Measurements from ENCODE around the gene BGN.
A peak's percentile ranks its signal among the peaks of the same experiment; 100 is the strongest.

The BGN gene

DNA sequence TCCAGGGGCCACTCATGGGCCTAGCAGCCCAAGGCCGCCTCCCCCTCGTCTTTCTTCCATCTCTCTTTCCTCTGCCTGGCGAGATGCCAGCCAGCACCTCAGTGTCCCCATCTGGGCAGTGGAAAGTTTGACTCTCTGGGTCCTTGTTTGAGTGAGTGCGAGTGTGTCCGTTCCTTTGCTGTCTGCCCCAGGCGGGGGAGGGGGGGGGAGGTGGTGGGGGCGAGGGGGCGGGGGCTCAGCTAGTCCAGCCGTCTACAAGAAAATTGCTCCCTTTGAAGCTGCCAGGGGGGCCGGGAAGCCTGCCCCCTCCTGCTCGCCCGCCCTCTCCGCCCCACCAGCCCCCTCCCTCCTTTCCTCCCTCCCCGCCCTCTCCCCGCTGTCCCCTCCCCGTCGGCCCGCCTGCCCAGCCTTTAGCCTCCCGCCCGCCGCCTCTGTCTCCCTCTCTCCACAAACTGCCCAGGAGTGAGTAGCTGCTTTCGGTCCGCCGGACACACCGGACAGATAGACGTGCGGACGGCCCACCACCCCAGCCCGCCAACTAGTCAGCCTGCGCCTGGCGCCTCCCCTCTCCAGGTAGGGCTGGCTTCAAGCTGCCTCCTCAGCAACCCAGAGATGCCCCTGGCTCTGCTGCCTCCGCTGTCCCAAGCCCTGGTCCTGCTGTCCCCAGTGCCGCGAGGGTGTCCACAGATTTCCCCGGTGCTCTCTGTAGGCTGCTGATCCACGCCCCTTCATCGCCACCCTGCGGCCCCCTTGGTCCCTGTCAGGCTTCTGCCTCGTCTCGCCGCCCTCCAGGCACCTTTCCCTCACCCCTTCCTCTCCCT is at the start of gene BGN:
Gene BGN, plus strand, starts transcription at position 440 of the 821 bp plus-strand sequence. CDS start 9,652 bp downstream, outside the sequence.
- DNase-seq (ENCODE audit: low read depth): no peak
- H3K4me3 ChIP-seq (ENCODE audit: control insufficient read depth, low read depth, low read length): peak within 1 kb of the TSS; percentile 67
- TF ChIP-seq, protein P1, sequence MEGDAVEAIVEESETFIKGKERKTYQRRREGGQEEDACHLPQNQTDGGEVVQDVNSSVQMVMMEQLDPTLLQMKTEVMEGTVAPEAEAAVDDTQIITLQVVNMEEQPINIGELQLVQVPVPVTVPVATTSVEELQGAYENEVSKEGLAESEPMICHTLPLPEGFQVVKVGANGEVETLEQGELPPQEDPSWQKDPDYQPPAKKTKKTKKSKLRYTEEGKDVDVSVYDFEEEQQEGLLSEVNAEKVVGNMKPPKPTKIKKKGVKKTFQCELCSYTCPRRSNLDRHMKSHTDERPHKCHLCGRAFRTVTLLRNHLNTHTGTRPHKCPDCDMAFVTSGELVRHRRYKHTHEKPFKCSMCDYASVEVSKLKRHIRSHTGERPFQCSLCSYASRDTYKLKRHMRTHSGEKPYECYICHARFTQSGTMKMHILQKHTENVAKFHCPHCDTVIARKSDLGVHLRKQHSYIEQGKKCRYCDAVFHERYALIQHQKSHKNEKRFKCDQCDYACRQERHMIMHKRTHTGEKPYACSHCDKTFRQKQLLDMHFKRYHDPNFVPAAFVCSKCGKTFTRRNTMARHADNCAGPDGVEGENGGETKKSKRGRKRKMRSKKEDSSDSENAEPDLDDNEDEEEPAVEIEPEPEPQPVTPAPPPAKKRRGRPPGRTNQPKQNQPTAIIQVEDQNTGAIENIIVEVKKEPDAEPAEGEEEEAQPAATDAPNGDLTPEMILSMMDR (IDR thresholded peaks at IDR 0.05; ENCODE audit: control insufficient read depth, insufficient read depth, low read depth, low read length, missing control alignments): peak; percentile 45

- no peak overlapping the region for H3K4me3 ChIP-seq (ENCODE audit: control insufficient read depth, low read depth, low read length)
- no peak for DNase-seq (ENCODE audit: low read depth)
- TF ChIP-seq, protein P1 (IDR thresholded peaks at IDR 0.05; ENCODE audit: control insufficient read depth, insufficient read depth, low read depth, low read length, missing control alignments): no peak
Observed at GRCh38 chrX:153445106-153445855, 49.5 kb upstream of the BGN start.

- TF ChIP-seq, protein P1 (IDR thresholded peaks at IDR 0.05; ENCODE audit: control insufficient read depth, insufficient read depth, low read depth, low read length, missing control alignments): no peak
- DNase-seq (ENCODE audit: low read depth): no peak
- H3K4me3 ChIP-seq (ENCODE audit: control insufficient read depth, low read depth, low read length): no peak within 1 kb of the TSS
Observed at GRCh38 chrX:153445856-153446635, 48.7 kb upstream of the BGN start, which contains the start of gene TREX2. TSS of gene TREX2 (minus strand) at chrX:153446056. CDS start at chrX:153445430, 626 bp downstream.

GRCh38 chrX:153446636-153446936 is 48.2 kb upstream of the BGN start:
- H3K4me3 ChIP-seq (ENCODE audit: control insufficient read depth, low read depth, low read length): no peak overlapping the region
- TF ChIP-seq, protein P1 (IDR thresholded peaks at IDR 0.05; ENCODE audit: control insufficient read depth, insufficient read depth, low read depth, low read length, missing control alignments): no peak
- no peak for DNase-seq (ENCODE audit: low read depth)

DNA sequence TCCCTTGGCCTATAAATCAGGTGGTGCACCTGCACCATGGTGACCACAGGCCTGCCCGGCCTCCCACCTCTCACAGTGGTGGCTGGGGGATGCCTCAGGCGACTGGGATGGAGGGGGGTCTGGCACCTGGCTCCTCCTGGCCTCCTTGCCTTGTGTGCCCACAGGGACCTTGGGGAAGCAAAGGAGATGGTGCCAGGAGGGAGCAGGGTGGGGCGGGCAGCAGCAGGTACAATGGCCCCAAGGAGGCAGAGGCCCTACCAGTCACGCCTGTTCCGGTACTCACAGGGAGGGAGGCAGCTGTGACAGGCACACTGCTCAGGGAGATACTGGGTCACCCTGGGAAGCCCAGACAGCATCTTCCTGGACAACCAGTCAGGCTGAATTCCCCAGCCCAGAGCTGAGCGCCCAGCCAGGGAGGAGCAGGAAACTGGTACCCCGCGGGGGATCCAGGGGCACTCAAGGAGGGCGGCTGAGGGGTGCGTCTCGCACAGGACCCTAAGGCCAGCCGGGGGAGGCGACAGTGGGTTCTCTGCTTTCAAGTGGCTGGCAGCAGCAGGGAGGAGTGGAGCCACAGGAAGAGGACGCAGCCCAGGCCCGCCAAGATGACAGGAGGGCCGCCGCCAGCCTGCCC is 47.7 kb upstream of the BGN start:
- TF ChIP-seq, protein P1 (IDR thresholded peaks at IDR 0.05; ENCODE audit: control insufficient read depth, insufficient read depth, low read depth, low read length, missing control alignments): no peak
- H3K4me3 ChIP-seq (ENCODE audit: control insufficient read depth, low read depth, low read length): no peak overlapping the region
- DNase-seq (ENCODE audit: low read depth): no peak

DNA sequence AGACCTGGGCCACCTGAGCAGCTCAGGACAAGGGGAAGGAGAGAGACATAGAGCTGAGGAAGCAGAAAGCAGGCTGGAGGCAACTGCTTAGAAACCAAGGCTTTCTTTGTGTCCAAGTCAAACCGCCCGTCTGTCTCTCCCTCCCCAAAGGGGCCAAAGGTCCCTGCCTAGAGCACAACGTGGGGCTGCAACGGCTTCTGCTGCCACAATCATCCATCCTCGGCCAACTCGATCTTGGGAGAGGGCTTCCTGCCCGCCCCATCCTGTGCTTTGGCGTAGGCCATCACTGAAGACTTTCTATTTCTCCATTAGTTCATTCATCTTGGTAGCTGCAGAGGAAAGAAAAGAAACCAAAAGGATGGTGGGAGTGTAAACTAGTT is 47.2 kb upstream of the BGN start:
- TF ChIP-seq, protein P1 (IDR thresholded peaks at IDR 0.05; ENCODE audit: control insufficient read depth, insufficient read depth, low read depth, low read length, missing control alignments): no peak
- H3K4me3 ChIP-seq (ENCODE audit: control insufficient read depth, low read depth, low read length): no peak overlapping the region
- DNase-seq (ENCODE audit: low read depth): no peak

All from AG09309 (cell line).